ENCODE measurements around the gene PLAGL1. TPM values are rescaled to one million over a fixed set of nuclear protein-coding genes. Genes with fewer than 3 reads are reported as not detected.

Gene PLAGL1
- polyA plus RNA-seq, 3 donors, result 11.6 to 60.7 (median 16.7) TPM

GRCh38 chr6:143964674-143965081 lies 43.4 kb downstream of the PLAGL1 start:
- no peak overlapping the region for H2AFZ ChIP-seq (ENCODE audit: insufficient read depth, low read depth, low read length, poor library complexity, severe bottlenecking)
- H4K20me1 ChIP-seq (ENCODE audit: insufficient read depth, low read length), result no peaks in the 10 kb centered on the region
- no peak overlapping the region for H3K4me2 ChIP-seq (replicated peaks; ENCODE audit: extremely low read depth, low read length, poor library complexity, severe bottlenecking)
- no peak overlapping the region for H3K9ac ChIP-seq (ENCODE audit: insufficient read depth, low read length, poor library complexity, severe bottlenecking)
- intact Hi-C loops (cut with micrococcal nuclease), result no loop called here
- no peak overlapping the region for H3K4me3 Mint-ChIP-seq
- no peaks in the 10 kb centered on the region for H3K79me2 ChIP-seq (ENCODE audit: insufficient read depth, low read length)
- 77% methylated on average over 3 of the region's 6 CpGs for WGBS (ENCODE audit: insufficient coverage)
- no peaks in the 10 kb centered on the region for H3K27me3 Mint-ChIP-seq (ENCODE audit: low read depth in 3 of 3)
- peaks cover 0 to 15% of the 10 kb centered on the region in 2 donors for H3K36me3 ChIP-seq (replicated peaks in 1 of 2; ENCODE audit: control insufficient read depth in 1 of 2, insufficient read depth in 2 of 2, low read length in 2 of 2)
- no peak overlapping the region for H3K27ac ChIP-seq (ENCODE audit: low read depth in 1 of 2, low read length in 2 of 2)
- no peaks in the 10 kb centered on the region for H3K9me3 Mint-ChIP-seq
- no peaks in the 10 kb centered on the region for H3K27me3 ChIP-seq (ENCODE audit: control insufficient read depth in 2 of 2, insufficient read depth in 2 of 2, low read length in 2 of 2)
- peak overlapping the region in 1 of 7 donors; percentile 27 for H3K27ac Mint-ChIP-seq
- DNase-seq, result no peak
- H3K9me3 ChIP-seq (replicated peaks in 1 of 2; ENCODE audit: control insufficient read depth in 1 of 2, insufficient read depth in 1 of 2, low read length in 2 of 2), result no peaks in the 10 kb centered on the region
- H3K4me3 ChIP-seq (replicated peaks in 1 of 3; ENCODE audit: low read depth in 2 of 3, low read length in 3 of 3), result no peak overlapping the region
- H3K4me1 Mint-ChIP-seq, result peaks cover 41% of the 10 kb centered on the region
- H3K36me3 Mint-ChIP-seq, result peaks cover 14 to 27% of the 10 kb centered on the region in 2 donors
- TF ChIP-seq CTCF (IDR thresholded peaks at IDR 0.05), result no peak
- peaks cover 43 to 44% of the 10 kb centered on the region in 2 donors for H3K4me1 ChIP-seq (ENCODE audit: control insufficient read depth in 1 of 2, insufficient read depth in 2 of 2, low read length in 2 of 2)

- peaks cover 0 to 26% of the 10 kb centered on the region in 2 donors for H3K36me3 ChIP-seq (replicated peaks in 1 of 2; ENCODE audit: control insufficient read depth in 1 of 2, insufficient read depth in 2 of 2, low read length in 2 of 2)
- no peaks in the 10 kb centered on the region for H3K27me3 ChIP-seq (ENCODE audit: control insufficient read depth in 2 of 2, insufficient read depth in 2 of 2, low read length in 2 of 2)
- H3K4me1 ChIP-seq (ENCODE audit: control insufficient read depth in 1 of 2, insufficient read depth in 2 of 2, low read length in 2 of 2), result peaks cover 35 to 38% of the 10 kb centered on the region in 2 donors
- Mint-ChIP-seq H3K27ac (no peak overlapping the region), H3K4me1 (peaks cover 36% of the 10 kb centered on the region), H3K9me3 (no peaks in the 10 kb centered on the region), H3K27me3 (ENCODE audit: low read depth in 3 of 3) (peaks cover 0 to 2% (median 0%) of the 10 kb centered on the region in 3 donors), H3K4me3 (no peak overlapping the region), H3K36me3 (peaks cover 21 to 34% of the 10 kb centered on the region in 2 donors)
- intact Hi-C loops (cut with micrococcal nuclease), result no loop called here
- no peak for TF ChIP-seq CTCF (IDR thresholded peaks at IDR 0.05)
- no peak for DNase-seq
- H3K9me3 ChIP-seq (replicated peaks in 1 of 2; ENCODE audit: control insufficient read depth in 1 of 2, insufficient read depth in 1 of 2, low read length in 2 of 2), result no peaks in the 10 kb centered on the region
- WGBS (ENCODE audit: insufficient coverage), result 94% methylated on average over 4 of the region's 7 CpGs
- H4K20me1 ChIP-seq (ENCODE audit: insufficient read depth, low read length), result no peaks in the 10 kb centered on the region
- H3K4me2 ChIP-seq (replicated peaks; ENCODE audit: extremely low read depth, low read length, poor library complexity, severe bottlenecking), result no peak overlapping the region
- H3K9ac ChIP-seq (ENCODE audit: insufficient read depth, low read length, poor library complexity, severe bottlenecking), result no peak overlapping the region
- no peak overlapping the region for H3K27ac ChIP-seq (ENCODE audit: low read depth in 1 of 2, low read length in 2 of 2)
- H3K79me2 ChIP-seq (ENCODE audit: insufficient read depth, low read length), result no peaks in the 10 kb centered on the region
- no peak overlapping the region for H2AFZ ChIP-seq (ENCODE audit: insufficient read depth, low read depth, low read length, poor library complexity, severe bottlenecking)
- H3K4me3 ChIP-seq (replicated peaks in 1 of 3; ENCODE audit: low read depth in 2 of 3, low read length in 3 of 3), result no peak overlapping the region
These were observed 44.7 kb downstream of the PLAGL1 start for GRCh38 chr6:143963158-143963919.

Data from CD14-positive monocyte (primary cell).